Smooth muscle cell (in vitro differentiated cells): Measurements from ENCODE around the gene PPIH. TPM values are rescaled to one million over a fixed set of nuclear protein-coding genes. Genes with fewer than 3 reads are reported as not detected.

Source experiments
- polyA plus RNA-seq: library from polyadenylated mRNA; unstranded; fragments of >200 nt; fragmentation: Nextera tagmentation; extraction: Ambion mirVana; gene quantifications from 2 replicates; pipeline ENCODE4 v1.2.1, GENCODE V29; 2016
- total RNA-seq: library from RNA; depleted of rRNA; stranded (reverse); fragments of >200 nt; gene quantifications from 2 replicates; pipeline ENCODE4 v1.2.3, GENCODE V29; 2014

The PPIH gene
- total and polyA plus RNA-seq, 2 experiments from 2014 or later = 38.5 to 42.9 TPM

Other genes starting within 250 kb of the PPIH start
- gene ZMYND12, start 202.4 kb upstream of the PPIH start, total RNA-seq = 1.8 and 2.2 TPM in 2 replicates
- 0.46 and 1.5 TPM in 2 replicates for gene ZMYND12, start 202.4 kb upstream of the PPIH start, polyA plus RNA-seq
- gene PPCS, start 201.9 kb upstream of the PPIH start, total RNA-seq = 40.8 and 42.6 TPM in 2 replicates
- 73.3 and 80.6 TPM in 2 replicates for gene PPCS, start 201.9 kb upstream of the PPIH start, polyA plus RNA-seq
- 0.67 and 1.6 TPM in 2 replicates for gene CCDC30, start 195.1 kb upstream of the PPIH start, total RNA-seq
- 1.2 and 1.8 TPM in 2 replicates for gene CCDC30, start 195.1 kb upstream of the PPIH start, polyA plus RNA-seq
- gene YBX1, start 24.0 kb downstream of the PPIH start, total RNA-seq = 586 and 587 TPM in 2 replicates
- gene YBX1, start 24.0 kb downstream of the PPIH start, polyA plus RNA-seq = 273 and 284 TPM in 2 replicates
- gene CLDN19, start 81.8 kb downstream of the PPIH start, total RNA-seq = 0.67 and 1.0 TPM in 2 replicates
- gene CLDN19, start 81.8 kb downstream of the PPIH start, polyA plus RNA-seq = 2.4 and 2.9 TPM in 2 replicates
- 256 and 273 TPM in 2 replicates for gene P3H1, start 108.6 kb downstream of the PPIH start, total RNA-seq
- gene P3H1, start 108.6 kb downstream of the PPIH start, polyA plus RNA-seq = 336 and 535 TPM in 2 replicates
- 1.8 and 7.3 TPM in 2 replicates for gene C1orf50, start 108.8 kb downstream of the PPIH start, total RNA-seq
- 9.7 and 11.5 TPM in 2 replicates for gene C1orf50, start 108.8 kb downstream of the PPIH start, polyA plus RNA-seq
- 0.09 and 0.36 TPM in 2 replicates for gene TMEM269, start 126.6 kb downstream of the PPIH start, total RNA-seq
- gene TMEM269, start 126.6 kb downstream of the PPIH start, polyA plus RNA-seq = 0.09 and 0.15 TPM in 2 replicates
- 5.1 and 11.8 TPM in 2 replicates for gene ERMAP, start 158.7 kb downstream of the PPIH start, total RNA-seq
- 4.1 and 4.6 TPM in 2 replicates for gene ERMAP, start 158.7 kb downstream of the PPIH start, polyA plus RNA-seq
- gene SVBP, start 159.0 kb downstream of the PPIH start, total RNA-seq = 32.5 and 35.0 TPM in 2 replicates
- 31.5 and 32.8 TPM in 2 replicates for gene SVBP, start 159.0 kb downstream of the PPIH start, polyA plus RNA-seq
- 4.2 and 7.2 TPM in 2 replicates for gene ZNF691, start 188.2 kb downstream of the PPIH start, total RNA-seq
- gene ZNF691, start 188.2 kb downstream of the PPIH start, polyA plus RNA-seq = 4.8 and 10.2 TPM in 2 replicates